ENCODE results near the gene CLPSL2. TPM values are rescaled to one million over a fixed set of nuclear protein-coding genes. Genes with fewer than 3 reads are reported as not detected.

CLPSL2 gene
- total RNA-seq, 1 donor from 2014 or later, result not detected

Other genes with a start within 250 kb of the CLPSL2 start
- gene FKBP5, start 87.7 kb upstream of the CLPSL2 start, total RNA-seq, result 4.2 and 4.6 TPM in 2 replicates
- gene ARMC12, start 39.6 kb upstream of the CLPSL2 start, total RNA-seq, result 0.25 TPM in 1 of 2 replicates, not detected in the other
- gene CLPSL1, start 4.4 kb downstream of the CLPSL2 start, total RNA-seq, result not detected in 2 replicates
- gene CLPS, start 20.7 kb downstream of the CLPSL2 start, total RNA-seq, result not detected in 2 replicates
- gene LHFPL5, start 28.8 kb downstream of the CLPSL2 start, total RNA-seq, result not detected in 2 replicates
- gene SRPK1, start 144.5 kb downstream of the CLPSL2 start, total RNA-seq, result 52.2 and 58.6 TPM in 2 replicates
- gene SLC26A8, start 248.0 kb downstream of the CLPSL2 start, total RNA-seq, result not detected in 2 replicates

Data from astrocyte (in vitro differentiated cells and primary cell).